Right cardiac atrium (tissue), 5 donors: ENCODE data around the gene MS4A5. TPM values are rescaled to one million over a fixed set of nuclear protein-coding genes. Genes with fewer than 3 reads are reported as not detected.
A peak's percentile ranks its signal among the peaks of the same experiment; 100 is the strongest.

Experiments
- ATAC-seq, 2 donors: fragments of 200-7000 bp; cut with Tn5 transposase; one replicate each; pipeline versions ENCODE4 v1.8.0 to v1.9.1; 2020; ENCODE audit warnings: moderate library complexity in 2 of 2, mild to moderate bottlenecking in 1 of 2
- DNase-seq, 3 donors: peaks; one replicate each; pipeline ENCODE4 v3.0.0-alpha.2; 2020
- H3K27ac ChIP-seq: one replicate; pipeline ENCODE4 v1.5.1; 2013; ENCODE audit warnings: mild to moderate bottlenecking, low read length, control low read depth, moderate library complexity
- H3K27me3 ChIP-seq: one replicate; pipeline ENCODE4 v1.6.1; 2013; ENCODE audit not compliant: control insufficient read depth, insufficient read depth
- H3K4me1 ChIP-seq: one replicate; pipeline ENCODE4 v1.6.1; 2013; ENCODE audit warnings: low read length; ENCODE audit not compliant: control insufficient read depth, insufficient read depth
- H3K4me3 ChIP-seq: one replicate; pipeline ENCODE4 v1.5.1; 2013; ENCODE audit warnings: low read length, control low read depth
- H3K9me3 ChIP-seq: one replicate; pipeline ENCODE4 v1.6.1; 2013; ENCODE audit warnings: low read length; ENCODE audit not compliant: control insufficient read depth
- WGBS: extraction: QIAGEN DNeasy Blood & Tissue Kit; methylation state at CpG from one replicate; pipeline ENCODE4 v1.1.7; 2013; 5-methylcytosine and 5-hydroxymethylcytosine counted together
- intact Hi-C, 4 donors: fragments of 100-400 bp; cut with DNase I; formaldehyde crosslinking; loops; one replicate each; pipeline versions ENCODE4 v1.11.0 to v1.14.0; 2022 to 2023
- long read RNA-seq, 4 donors: library from polyadenylated mRNA; unstranded; transcript quantifications; one replicate each; pipeline ENCODE4 v2.0.0, GENCODE V29; 2020 to 2021
- polyA plus RNA-seq: library from polyadenylated mRNA; stranded (reverse); fragments of 200-250 nt; gene quantifications from one replicate; pipeline ENCODE4 v1.2.3, GENCODE V29; 2013
- total RNA-seq, 4 donors: library from RNA; stranded (reverse); fragmentation: NEBNext Ultra II Directional; extraction: Animal tissue kit (Norgen Biotek cat#: 25700); gene quantifications; one replicate each; pipeline ENCODE4 v1.2.1, GENCODE V29; 2021
- donor health status: healthy with polysubstance abuse.
- donor health status: DM: no; HTN: yes; CAD: no.
- donor health status: DM: no; HTN: no; CAD: no.
- donor health status: DM: no; HTN: yes; CAD: no; lungs with severe emphysema.
- donor health status: DM: yes; HTN: yes; CAD: no.

MS4A5 gene, protein sequence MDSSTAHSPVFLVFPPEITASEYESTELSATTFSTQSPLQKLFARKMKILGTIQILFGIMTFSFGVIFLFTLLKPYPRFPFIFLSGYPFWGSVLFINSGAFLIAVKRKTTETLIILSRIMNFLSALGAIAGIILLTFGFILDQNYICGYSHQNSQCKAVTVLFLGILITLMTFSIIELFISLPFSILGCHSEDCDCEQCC
- total RNA-seq: not detected
- polyA plus RNA-seq: not detected
- long read RNA-seq, donor 1: 0 reads
- long read RNA-seq, donor 2: 0 reads
- long read RNA-seq, donor 3: 0 reads
- long read RNA-seq, donor 4: 0 reads

DNA sequence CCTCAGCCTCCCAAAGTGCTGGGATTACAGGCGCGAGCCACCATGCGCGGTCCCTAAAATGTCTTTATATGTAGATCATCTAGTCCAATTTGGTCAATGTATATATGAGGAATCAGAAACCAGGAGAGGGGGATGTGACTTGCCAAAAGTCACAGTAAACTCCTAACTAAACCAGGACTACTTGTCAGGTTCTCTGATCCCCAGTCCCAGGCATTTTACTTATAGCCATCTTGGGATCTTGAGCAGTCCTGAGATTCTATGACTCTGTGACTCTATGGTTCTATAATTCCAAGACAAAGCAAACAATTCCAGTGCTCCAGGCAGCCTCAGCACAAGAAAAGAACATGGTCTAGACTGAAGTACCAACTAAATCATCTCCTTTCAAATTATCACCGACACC, at the start of gene MS4A5:
Gene MS4A5 (plus strand): TSS at position 301 of the 400 bp plus-strand sequence. CDS start 103 bp downstream, outside the sequence.
- no peaks in the 10 kb centered on the region for H3K9me3 ChIP-seq
- H3K4me3 ChIP-seq: no peak within 1 kb of the TSS
- intact Hi-C loops: no loop called here
- H3K27ac ChIP-seq: no peak within 1 kb of the TSS
- DNase-seq (no peak), ATAC-seq (no peak)
- WGBS: 96% methylated on average over 5 of the region's 5 CpGs
- H3K27me3 ChIP-seq: peaks cover 4% of the 10 kb centered on the region
- no peaks in the 10 kb centered on the region for H3K4me1 ChIP-seq

DNA sequence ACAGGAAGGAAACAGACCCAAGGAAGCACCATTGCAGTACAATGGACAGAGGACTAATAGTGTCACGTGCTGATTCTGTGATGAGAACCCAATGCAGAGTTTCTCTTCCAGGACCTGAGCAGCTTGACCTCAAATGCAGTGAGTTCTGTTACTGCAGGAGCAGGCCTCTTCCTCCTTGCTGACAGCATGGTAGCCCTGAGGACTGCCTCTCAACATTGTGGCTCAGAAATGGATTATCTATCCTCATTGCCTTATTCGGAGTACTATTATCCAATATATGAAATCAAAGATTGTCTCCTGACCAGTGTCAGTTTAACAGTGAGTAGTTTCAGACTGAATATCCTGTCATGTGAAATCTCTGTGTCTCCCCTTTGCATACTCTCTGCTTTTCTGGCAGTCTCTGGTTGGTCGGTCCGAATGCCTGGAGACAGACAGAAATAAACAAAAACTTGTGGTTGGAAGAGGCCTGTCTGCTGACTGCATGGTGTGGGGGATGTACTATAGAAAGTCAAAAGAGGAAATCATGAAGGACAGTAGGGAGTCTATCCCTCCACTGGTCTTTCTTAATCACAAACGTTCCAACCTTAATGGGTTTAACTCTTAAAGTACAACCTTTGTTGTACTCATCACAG, 40.0 kb upstream of the MS4A5 start:
- ATAC-seq: peak; percentile 59 to 70
- Histone ChIP-seq H3K4me3 (no peak overlapping the region), H3K9me3 (no peaks in the 10 kb centered on the region), H3K4me1 (no peaks in the 10 kb centered on the region), H3K27me3 (no peaks in the 10 kb centered on the region), H3K27ac (no peak overlapping the region)
- WGBS: 48% methylated on average over 5 of the region's 5 CpGs
- intact Hi-C loops: no loop called here
- no peak for DNase-seq

DNA sequence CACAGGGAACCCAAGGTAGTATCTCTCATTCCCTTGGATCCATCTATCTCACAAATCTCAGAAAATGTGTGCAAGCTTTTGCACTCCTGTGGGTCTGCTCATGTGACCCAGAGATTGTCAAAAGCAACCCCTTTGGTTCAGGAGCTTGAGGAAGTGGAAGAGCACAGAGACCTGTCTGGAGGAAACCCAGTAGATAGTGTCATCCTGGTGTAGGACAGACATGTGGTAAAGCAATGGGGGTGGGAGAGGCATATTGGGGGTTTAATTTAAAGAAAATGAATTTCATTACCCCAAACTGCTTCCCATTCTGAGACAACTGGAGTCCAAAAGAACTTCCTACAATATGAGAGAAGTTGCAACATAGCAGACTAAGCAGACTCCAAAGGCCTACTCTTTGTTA, 39.0 kb upstream of the MS4A5 start:
- no peak for DNase-seq
- no peaks in the 10 kb centered on the region for H3K9me3 ChIP-seq
- no peaks in the 10 kb centered on the region for H3K4me1 ChIP-seq
- no peak overlapping the region for H3K4me3 ChIP-seq
- no peak for ATAC-seq
- intact Hi-C loops: no loop called here
- no peaks in the 10 kb centered on the region for H3K27me3 ChIP-seq
- no peak overlapping the region for H3K27ac ChIP-seq

DNA sequence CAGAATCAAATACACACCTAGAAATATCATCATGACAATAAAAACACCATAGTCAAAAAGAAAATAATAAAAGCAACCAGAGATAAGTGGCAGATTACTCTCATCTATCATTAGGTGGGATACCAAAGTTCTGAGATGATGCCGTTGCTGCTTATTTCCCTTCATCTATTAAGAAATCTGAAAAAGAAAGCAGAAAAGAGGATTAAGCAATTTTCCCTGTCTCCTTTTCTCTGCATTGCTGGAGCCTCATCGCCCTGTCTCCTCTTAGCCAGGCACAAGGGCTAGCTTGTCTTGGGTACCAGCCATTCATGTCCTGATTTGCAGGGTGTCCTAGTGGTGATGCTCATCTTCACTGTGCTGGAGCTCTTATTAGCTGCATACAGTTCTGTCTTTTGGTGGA, 37.0 kb upstream of the MS4A5 start:
- intact Hi-C loops: no loop called here
- DNase-seq (no peak), ATAC-seq (no peak)
- no peaks in the 10 kb centered on the region for H3K9me3 ChIP-seq
- no peak overlapping the region for H3K27ac ChIP-seq
- H3K4me3 ChIP-seq: no peak overlapping the region
- WGBS: 72% methylated on average over 2 of the region's 2 CpGs
- H3K4me1 ChIP-seq: no peaks in the 10 kb centered on the region
- H3K27me3 ChIP-seq: no peaks in the 10 kb centered on the region

DNA sequence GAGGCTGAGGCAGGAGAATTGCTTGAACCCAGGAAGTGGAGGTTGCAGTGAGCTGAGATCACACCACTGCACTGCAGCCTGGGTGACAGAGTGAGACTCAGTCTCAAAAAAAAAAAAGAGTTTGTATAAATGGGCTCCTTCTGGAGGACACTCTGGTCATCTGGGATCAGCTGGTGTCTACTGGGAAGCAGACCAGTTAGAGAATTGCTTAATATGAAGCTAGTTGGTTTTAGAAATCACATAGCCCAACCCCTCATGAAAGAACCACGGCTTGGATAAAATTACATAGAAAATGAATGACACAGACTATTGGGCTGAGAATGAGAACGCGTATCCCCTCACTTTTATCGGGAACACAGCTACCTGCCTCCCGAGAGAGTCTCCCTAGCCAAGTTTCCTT, 36.4 kb upstream of the MS4A5 start:
- WGBS: 87% methylated on average over 5 of the region's 5 CpGs

DNA sequence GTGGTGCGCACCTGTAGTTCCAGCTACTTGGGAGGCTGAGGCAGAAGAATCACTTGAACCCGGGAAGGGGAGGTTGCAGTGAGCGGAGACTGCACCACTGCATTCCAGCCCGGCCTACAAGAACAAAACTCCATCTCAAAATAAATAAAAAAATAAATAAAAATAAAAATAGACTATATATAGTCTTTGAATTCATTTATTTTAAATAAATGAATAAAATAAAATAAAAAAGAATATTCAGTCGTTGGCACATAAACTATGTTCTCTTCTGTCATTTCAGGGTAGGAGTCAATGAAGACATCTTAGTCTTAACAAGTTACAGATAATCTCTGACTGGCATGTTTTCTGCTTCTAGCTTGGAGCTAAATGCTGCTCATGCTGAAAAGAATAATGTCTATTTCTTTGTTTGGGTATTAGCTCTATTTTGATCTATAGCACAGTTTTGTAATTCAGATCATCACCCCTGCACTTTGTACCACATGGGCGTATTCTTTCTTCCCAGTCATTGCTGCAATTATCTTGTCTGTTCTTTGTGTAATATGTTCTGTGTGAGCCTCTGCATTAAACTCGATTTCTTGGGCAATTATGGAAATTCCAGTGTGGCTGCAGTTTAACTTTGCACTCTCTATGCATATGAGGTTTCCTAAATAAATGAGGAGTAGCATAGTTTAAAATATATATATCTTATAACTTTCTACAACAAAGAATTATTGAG, 34.5 kb upstream of the MS4A5 start:
- H3K27ac ChIP-seq: no peak overlapping the region
- ATAC-seq (no peak), DNase-seq (no peak)
- 74% methylated on average over 7 of the region's 7 CpGs for WGBS
- H3K4me3 ChIP-seq: no peak overlapping the region
- H3K4me1 ChIP-seq: no peaks in the 10 kb centered on the region
- H3K27me3 ChIP-seq: no peaks in the 10 kb centered on the region
- intact Hi-C loops: no loop called here
- no peaks in the 10 kb centered on the region for H3K9me3 ChIP-seq

More for the DNA sequence above, 36.4 kb upstream of the MS4A5 start:
- intact Hi-C loops: no loop called here
- no peak overlapping the region for H3K27ac ChIP-seq
- DNase-seq (no peak), ATAC-seq (no peak)
- H3K4me3 ChIP-seq: no peak overlapping the region
- no peaks in the 10 kb centered on the region for H3K9me3 ChIP-seq
- no peaks in the 10 kb centered on the region for H3K27me3 ChIP-seq
- H3K4me1 ChIP-seq: no peaks in the 10 kb centered on the region

DNA sequence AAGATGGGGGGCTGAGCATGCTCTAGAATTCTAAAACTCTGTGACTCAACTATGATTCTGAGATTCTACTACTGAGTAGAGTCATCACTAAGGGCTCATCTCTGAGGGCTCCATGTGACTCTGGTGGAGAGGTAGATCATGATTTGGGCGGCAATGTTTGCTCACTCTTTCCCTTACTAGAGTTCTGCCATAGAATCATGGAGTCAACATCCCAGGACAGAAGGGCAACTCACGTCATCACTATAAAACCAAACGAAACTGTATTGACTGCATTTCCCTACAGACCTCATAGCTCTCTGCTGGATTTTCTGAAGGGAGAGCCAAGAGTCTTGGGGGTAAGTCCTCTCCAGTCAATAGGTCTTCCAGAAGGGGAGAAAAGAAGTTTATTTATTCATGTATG, 33.0 kb upstream of the MS4A5 start, which contains the start of gene MS4A14:
Gene MS4A14 (plus strand): TSS at position 78 of the 400 bp plus-strand sequence. CDS start 120 bp downstream, at position 198.
- WGBS: 61% methylated on average over 3 of the region's 3 CpGs
- H3K9me3 ChIP-seq: no peaks in the 10 kb centered on the region
- ATAC-seq: peak in 1 of 2 donors; percentile 18
- no peaks in the 10 kb centered on the region for H3K4me1 ChIP-seq
- no peak for DNase-seq
- no peak within 1 kb of the TSS for H3K4me3 ChIP-seq
- no peak within 1 kb of the TSS for H3K27ac ChIP-seq
- no peaks in the 10 kb centered on the region for H3K27me3 ChIP-seq
- intact Hi-C loops: no loop called here

DNA sequence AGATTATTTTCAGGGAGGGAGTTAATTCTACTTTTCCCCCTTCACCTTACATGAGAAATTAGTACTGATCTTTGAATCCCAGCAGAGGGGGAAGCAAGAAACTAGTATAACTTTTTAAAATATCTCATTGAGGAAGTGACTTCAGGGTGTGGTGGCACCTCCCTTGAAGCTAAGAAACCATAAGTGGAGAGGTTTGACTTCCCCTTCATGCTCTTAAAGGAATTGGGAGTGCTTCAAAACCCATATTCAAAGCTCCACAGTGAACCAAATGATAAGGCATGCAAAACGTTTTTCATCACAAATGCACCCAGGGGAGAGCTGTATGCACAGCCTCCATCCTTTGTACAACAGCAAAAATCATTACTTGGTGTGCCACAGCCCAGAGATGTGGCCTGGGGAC, 32.6 kb upstream of the MS4A5 start:
- no peak overlapping the region for H3K4me3 ChIP-seq
- H3K4me1 ChIP-seq: no peaks in the 10 kb centered on the region
- intact Hi-C loops: no loop called here
- no peak for DNase-seq
- H3K27ac ChIP-seq: no peak overlapping the region
- no peaks in the 10 kb centered on the region for H3K9me3 ChIP-seq
- WGBS: 2% methylated on average over 1 of the region's 1 CpG
- ATAC-seq: peak in 1 of 2 donors; percentile 19
- no peaks in the 10 kb centered on the region for H3K27me3 ChIP-seq

DNA sequence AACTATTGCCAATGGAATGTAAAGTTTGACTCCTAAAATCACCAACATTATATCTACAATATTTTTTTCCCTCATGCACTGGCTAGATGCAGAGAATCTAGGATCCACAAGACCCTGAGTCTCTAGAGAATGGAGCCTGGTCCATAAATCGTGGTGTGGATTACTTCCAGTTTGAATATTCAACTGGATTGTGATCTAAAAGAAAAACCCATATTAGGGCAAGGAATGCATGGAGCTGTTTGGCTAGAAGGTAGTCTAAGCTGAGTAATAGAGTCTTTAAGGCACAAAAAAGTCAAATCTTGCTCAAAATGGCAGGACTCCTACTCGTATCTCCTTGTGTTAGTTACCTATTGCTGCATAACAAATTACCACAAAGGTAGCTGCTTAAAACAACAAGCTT, 9.4 kb upstream of the MS4A5 start:
- intact Hi-C loops: no loop called here
- no peaks in the 10 kb centered on the region for H3K9me3 ChIP-seq
- no peak for DNase-seq

DNA sequence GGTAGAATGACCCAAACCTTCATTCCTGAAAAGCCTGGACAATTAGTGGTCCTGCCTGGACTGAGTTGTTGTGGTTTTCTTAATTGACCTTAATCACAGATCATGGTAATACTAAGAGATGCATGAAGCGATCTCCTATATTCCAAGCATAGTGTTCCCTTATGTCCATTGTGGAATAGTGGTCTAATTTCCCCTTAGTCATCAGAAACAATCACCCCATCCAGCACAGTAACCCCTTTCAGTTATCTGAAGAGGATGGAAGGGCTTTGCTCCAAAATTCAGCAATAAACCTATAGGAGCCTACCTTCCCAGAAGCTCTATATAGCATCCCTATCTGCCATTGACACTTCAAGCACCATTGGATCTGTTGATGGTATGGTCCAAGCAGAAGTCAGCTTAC, 6.8 kb upstream of the MS4A5 start:
- no peaks in the 10 kb centered on the region for H3K27me3 ChIP-seq
- no peaks in the 10 kb centered on the region for H3K9me3 ChIP-seq
- WGBS: 76% methylated on average over 1 of the region's 1 CpG
- ATAC-seq (no peak), DNase-seq (no peak)
- H3K4me3 ChIP-seq: no peak overlapping the region
- no peak overlapping the region for H3K27ac ChIP-seq
- intact Hi-C loops: no loop called here
- no peaks in the 10 kb centered on the region for H3K4me1 ChIP-seq

More for the DNA sequence above, 9.4 kb upstream of the MS4A5 start:
- H3K4me3 ChIP-seq: no peak overlapping the region
- H3K27ac ChIP-seq: no peak overlapping the region
- H3K4me1 ChIP-seq: no peaks in the 10 kb centered on the region
- H3K27me3 ChIP-seq: no peaks in the 10 kb centered on the region
- ATAC-seq: no peak
- 15% methylated on average over 2 of the region's 2 CpGs for WGBS

DNA sequence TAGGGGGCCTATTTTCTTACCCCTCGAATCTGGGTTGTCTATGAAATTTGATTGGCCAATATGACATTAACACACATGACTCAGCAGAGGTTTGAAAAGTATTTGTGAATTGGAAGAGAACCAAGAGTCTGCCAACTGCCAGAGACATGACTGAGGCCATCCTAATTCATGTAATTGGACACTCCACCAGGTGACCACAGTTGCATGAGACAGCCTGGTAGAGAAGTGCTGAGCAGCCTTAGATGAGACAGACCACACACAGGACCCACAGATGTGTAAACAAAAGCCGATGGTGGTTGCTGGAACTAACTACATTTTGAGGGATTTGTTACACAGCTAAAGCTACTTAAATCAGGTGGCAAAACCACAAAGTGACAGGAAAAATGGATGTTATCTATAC, 855 bp upstream of the MS4A5 start:
- no peak for DNase-seq
- WGBS: 62% methylated on average over 2 of the region's 2 CpGs
- no peak for ATAC-seq
- Histone ChIP-seq H3K27ac (no peak overlapping the region), H3K27me3 (peaks cover 4% of the 10 kb centered on the region), H3K9me3 (no peaks in the 10 kb centered on the region), H3K4me3 (no peak overlapping the region), H3K4me1 (no peaks in the 10 kb centered on the region)
- intact Hi-C loops: no loop called here
